IMR-90 (cell line): ENCODE results near the gene PDZD2.

Experiments used
- BHLHE40 ChIP-seq: fragments of 150-350 bp; IDR thresholded peaks from 2 replicates; pipeline ENCODE4 v1.6.1; 2016; ENCODE audit warnings: mild to moderate bottlenecking, low read depth, low read length
- CEBPB ChIP-seq: IDR thresholded peaks from 2 replicates; pipeline ENCODE4 v1.6.1; 2012; ENCODE audit warnings: low read depth, low read length, improper control_type of control experiment
- FOS ChIP-seq: fragments of 150-350 bp; IDR thresholded peaks from 2 replicates; pipeline ENCODE4 v1.6.1; 2016; ENCODE audit warnings: low read depth, low read length
- MAFK ChIP-seq: IDR thresholded peaks from 2 replicates; pipeline ENCODE4 v1.6.1; 2012; ENCODE audit warnings: low read depth, low read length, improper control_type of control experiment
- MXI1 ChIP-seq: IDR thresholded peaks from 2 replicates; pipeline ENCODE4 v1.6.1; 2012; ENCODE audit warnings: low read depth, mild to moderate bottlenecking, low read length, moderate library complexity, borderline replicate concordance
- POLR2A ChIP-seq: IDR thresholded peaks from 2 replicates; pipeline ENCODE4 v1.6.1; 2012; ENCODE audit warnings: mild to moderate bottlenecking, low read depth, low read length
- RAD21 ChIP-seq: IDR thresholded peaks from 2 replicates; pipeline ENCODE4 v1.6.1; 2012; ENCODE audit warnings: low read length, improper control_type of control experiment
- RCOR1 ChIP-seq: IDR thresholded peaks from 2 replicates; pipeline ENCODE4 v1.6.1; 2012; ENCODE audit warnings: mild to moderate bottlenecking, low read length, improper control_type of control experiment; ENCODE audit not compliant: insufficient replicate concordance
- RFX5 ChIP-seq: IDR thresholded peaks from 2 replicates; pipeline ENCODE4 v1.8.0; 2012; ENCODE audit warnings: low read depth, mild to moderate bottlenecking, low read length, moderate library complexity
- TF ChIP-seq, protein P1 (sequence below): conservative IDR thresholded peaks from 2 replicates; pipeline ENCODE4 v1.5.1; 2012; ENCODE audit warnings: mild to moderate bottlenecking, low read depth, low read length, improper control_type of control experiment
- TF ChIP-seq, protein P2 (sequence below): fragments of 150-350 bp; IDR thresholded peaks from 2 replicates; pipeline ENCODE4 v1.6.1; 2017; ENCODE audit warnings: mild to moderate bottlenecking, antibody characterized with exemption, low read length, low read depth
- TF ChIP-seq, protein P3 (sequence below): fragments of 150-350 bp; IDR thresholded peaks from 2 replicates; pipeline ENCODE4 v1.6.1; 2016; ENCODE audit warnings: low read depth, mild to moderate bottlenecking, low read length, moderate library complexity, borderline replicate concordance

DNA sequence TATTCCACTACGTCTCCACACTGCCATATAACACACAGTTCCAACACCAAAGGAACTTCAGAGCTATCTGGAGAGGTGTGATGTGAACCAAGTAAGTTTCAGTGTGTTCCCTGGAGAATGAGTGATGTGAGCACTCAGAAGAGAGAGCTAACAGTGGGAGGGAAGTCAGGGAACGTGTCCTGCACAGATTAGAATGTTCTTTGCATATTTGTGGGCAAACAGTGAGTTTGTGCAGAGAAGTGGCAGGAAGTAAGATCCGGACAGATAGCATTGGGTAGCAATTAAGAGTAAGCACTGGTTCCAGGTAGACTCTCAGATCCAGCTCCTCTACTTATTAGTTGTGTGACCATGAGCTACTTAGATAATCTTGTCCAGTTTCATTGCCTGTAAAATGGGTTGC, 206.4 kb downstream of the PDZD2 start:
- TF ChIP-seq, protein P1, sequence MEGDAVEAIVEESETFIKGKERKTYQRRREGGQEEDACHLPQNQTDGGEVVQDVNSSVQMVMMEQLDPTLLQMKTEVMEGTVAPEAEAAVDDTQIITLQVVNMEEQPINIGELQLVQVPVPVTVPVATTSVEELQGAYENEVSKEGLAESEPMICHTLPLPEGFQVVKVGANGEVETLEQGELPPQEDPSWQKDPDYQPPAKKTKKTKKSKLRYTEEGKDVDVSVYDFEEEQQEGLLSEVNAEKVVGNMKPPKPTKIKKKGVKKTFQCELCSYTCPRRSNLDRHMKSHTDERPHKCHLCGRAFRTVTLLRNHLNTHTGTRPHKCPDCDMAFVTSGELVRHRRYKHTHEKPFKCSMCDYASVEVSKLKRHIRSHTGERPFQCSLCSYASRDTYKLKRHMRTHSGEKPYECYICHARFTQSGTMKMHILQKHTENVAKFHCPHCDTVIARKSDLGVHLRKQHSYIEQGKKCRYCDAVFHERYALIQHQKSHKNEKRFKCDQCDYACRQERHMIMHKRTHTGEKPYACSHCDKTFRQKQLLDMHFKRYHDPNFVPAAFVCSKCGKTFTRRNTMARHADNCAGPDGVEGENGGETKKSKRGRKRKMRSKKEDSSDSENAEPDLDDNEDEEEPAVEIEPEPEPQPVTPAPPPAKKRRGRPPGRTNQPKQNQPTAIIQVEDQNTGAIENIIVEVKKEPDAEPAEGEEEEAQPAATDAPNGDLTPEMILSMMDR: no peak
- TF ChIP-seq, protein P2, sequence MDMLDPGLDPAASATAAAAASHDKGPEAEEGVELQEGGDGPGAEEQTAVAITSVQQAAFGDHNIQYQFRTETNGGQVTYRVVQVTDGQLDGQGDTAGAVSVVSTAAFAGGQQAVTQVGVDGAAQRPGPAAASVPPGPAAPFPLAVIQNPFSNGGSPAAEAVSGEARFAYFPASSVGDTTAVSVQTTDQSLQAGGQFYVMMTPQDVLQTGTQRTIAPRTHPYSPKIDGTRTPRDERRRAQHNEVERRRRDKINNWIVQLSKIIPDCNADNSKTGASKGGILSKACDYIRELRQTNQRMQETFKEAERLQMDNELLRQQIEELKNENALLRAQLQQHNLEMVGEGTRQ: no peak
- no peak for TF ChIP-seq MXI1
- no peak for TF ChIP-seq POLR2A
- TF ChIP-seq BHLHE40: no peak
- no peak for TF ChIP-seq FOS
- TF ChIP-seq RAD21: no peak
- TF ChIP-seq MAFK: no peak
- no peak for TF ChIP-seq RCOR1
- TF ChIP-seq RFX5: no peak
- TF ChIP-seq CEBPB: no peak
- TF ChIP-seq, protein P3, sequence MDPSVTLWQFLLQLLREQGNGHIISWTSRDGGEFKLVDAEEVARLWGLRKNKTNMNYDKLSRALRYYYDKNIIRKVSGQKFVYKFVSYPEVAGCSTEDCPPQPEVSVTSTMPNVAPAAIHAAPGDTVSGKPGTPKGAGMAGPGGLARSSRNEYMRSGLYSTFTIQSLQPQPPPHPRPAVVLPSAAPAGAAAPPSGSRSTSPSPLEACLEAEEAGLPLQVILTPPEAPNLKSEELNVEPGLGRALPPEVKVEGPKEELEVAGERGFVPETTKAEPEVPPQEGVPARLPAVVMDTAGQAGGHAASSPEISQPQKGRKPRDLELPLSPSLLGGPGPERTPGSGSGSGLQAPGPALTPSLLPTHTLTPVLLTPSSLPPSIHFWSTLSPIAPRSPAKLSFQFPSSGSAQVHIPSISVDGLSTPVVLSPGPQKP: no peak
